ENCODE results near the gene BRDT.
"Not testable (repeated sequence)": the region's sequence is repeated elsewhere in the genome, so short reads cannot be mapped to it uniquely, and the experiment has no call there.

The BRDT gene

GRCh38 chr1:92013923-92014322 is 64.7 kb downstream of the BRDT start:
- H3K4me3 ChIP-seq, result no peak overlapping the region
- TF ChIP-seq EZH2 (IDR thresholded peaks at IDR 0.05) (no peak), POLR2AphosphoS5 (IDR thresholded peaks at IDR 0.05; ENCODE audit: borderline replicate concordance, low read depth, low read length) (no peak), FOXP2 (optimal IDR thresholded peaks at IDR 0.05; ENCODE audit: control extremely low read depth, extremely low read length, insufficient read depth) (no peak)
- DNase-seq (ENCODE audit: low read depth, low spot score), result no peak
- H3K36me3 ChIP-seq (ENCODE audit: insufficient read depth, low read length), result no peaks in the 10 kb centered on the region
- H3K9me3 ChIP-seq (ENCODE audit: low read depth, low read length), result no peaks in the 10 kb centered on the region
- H3K9ac ChIP-seq (ENCODE audit: insufficient read length), result no peak overlapping the region
- no peak overlapping the region for H3K27ac ChIP-seq

GRCh38 chr1:92016720-92017316 is 67.6 kb downstream of the BRDT start:
- no peaks in the 10 kb centered on the region for H3K36me3 ChIP-seq (ENCODE audit: insufficient read depth, low read length)
- DNase-seq (ENCODE audit: low read depth, low spot score), result no peak
- H3K9me3 ChIP-seq (ENCODE audit: low read depth, low read length), result no peaks in the 10 kb centered on the region
- no peak overlapping the region for H3K27ac ChIP-seq
- H3K9ac ChIP-seq (ENCODE audit: insufficient read length), result no peak overlapping the region
- no peak for TF ChIP-seq EZH2 (IDR thresholded peaks at IDR 0.05)
- TF ChIP-seq FOXP2 (optimal IDR thresholded peaks at IDR 0.05; ENCODE audit: control extremely low read depth, extremely low read length, insufficient read depth), result no peak
- TF ChIP-seq POLR2AphosphoS5 (IDR thresholded peaks at IDR 0.05; ENCODE audit: borderline replicate concordance, low read depth, low read length), result no peak
- H3K4me3 ChIP-seq, result no peak overlapping the region

DNA sequence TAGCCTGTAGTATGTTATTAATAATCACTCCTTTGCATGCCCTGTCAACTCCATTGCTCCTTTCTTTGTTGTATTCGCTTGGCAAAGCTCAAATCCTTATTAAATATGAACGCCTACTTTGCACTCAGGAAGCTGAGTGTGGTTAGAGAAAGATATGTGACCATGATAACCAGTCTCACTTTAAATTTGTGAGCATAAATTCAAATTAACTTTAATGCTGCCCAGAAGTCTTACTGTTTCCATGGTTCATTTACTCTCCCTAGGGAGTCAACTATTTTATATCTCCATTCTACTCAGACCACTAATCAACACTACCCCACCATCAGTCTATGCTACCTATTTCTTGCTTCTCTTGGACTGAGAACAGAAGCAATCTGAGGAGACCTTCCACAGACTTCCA is 68.5 kb downstream of the BRDT start:
- peak; percentile 71 for DNase-seq (ENCODE audit: low read depth, low spot score)
- no peaks in the 10 kb centered on the region for H3K36me3 ChIP-seq (ENCODE audit: insufficient read depth, low read length)
- peak overlapping the region; percentile 36; the same call in 1 of the 2 replicates for H3K4me3 ChIP-seq
- peak overlapping the region; percentile 67; the same call in 1 of the 2 replicates for H3K27ac ChIP-seq
- no peaks in the 10 kb centered on the region for H3K9me3 ChIP-seq (ENCODE audit: low read depth, low read length)
- H3K9ac ChIP-seq (ENCODE audit: insufficient read length), result no peak overlapping the region
- TF ChIP-seq POLR2AphosphoS5 (IDR thresholded peaks at IDR 0.05; ENCODE audit: borderline replicate concordance, low read depth, low read length), result no peak; the same call in 1 of the 2 replicates
- TF ChIP-seq EZH2 (IDR thresholded peaks at IDR 0.05), result no peak
- no peak for TF ChIP-seq FOXP2 (optimal IDR thresholded peaks at IDR 0.05; ENCODE audit: control extremely low read depth, extremely low read length, insufficient read depth)

DNA sequence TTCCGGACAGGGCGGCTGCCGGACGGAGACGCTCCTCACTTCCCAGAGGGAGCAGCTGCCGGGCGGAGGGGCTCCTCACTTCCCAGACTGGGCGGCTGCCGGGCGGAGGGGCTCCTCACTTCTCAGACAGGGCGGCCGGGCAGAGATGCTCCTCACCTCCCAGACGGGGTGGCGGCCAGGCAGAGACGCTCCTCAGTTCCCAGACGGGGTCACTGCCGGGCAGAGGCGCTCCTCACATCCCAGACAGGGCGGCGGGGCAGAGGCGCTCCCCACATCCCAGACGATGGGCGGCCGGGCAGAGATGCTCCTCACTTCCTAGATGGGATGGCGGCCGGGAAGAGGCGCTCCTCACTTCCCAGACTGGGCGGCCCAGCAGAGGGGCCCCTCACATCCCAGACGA is 76.8 kb downstream of the BRDT start:
- H3K36me3 ChIP-seq (ENCODE audit: insufficient read depth, low read length); H3K27ac ChIP-seq; H3K9me3 ChIP-seq (ENCODE audit: low read depth, low read length); H3K4me3 ChIP-seq; H3K9ac ChIP-seq (ENCODE audit: insufficient read length); DNase-seq (ENCODE audit: low read depth, low spot score): not testable (repeated sequence)

GRCh38 chr1:92026806-92027205 is 77.6 kb downstream of the BRDT start:
- Histone ChIP-seq H3K27ac (no peak overlapping the region), H3K9me3 (ENCODE audit: low read depth, low read length) (no peaks in the 10 kb centered on the region), H3K36me3 (ENCODE audit: insufficient read depth, low read length) (no peaks in the 10 kb centered on the region), H3K9ac (ENCODE audit: insufficient read length) (no peak overlapping the region), H3K4me3 (no peak overlapping the region)
- no peak for DNase-seq (ENCODE audit: low read depth, low spot score)
- TF ChIP-seq FOXP2 (optimal IDR thresholded peaks at IDR 0.05; ENCODE audit: control extremely low read depth, extremely low read length, insufficient read depth), result no peak

DNA sequence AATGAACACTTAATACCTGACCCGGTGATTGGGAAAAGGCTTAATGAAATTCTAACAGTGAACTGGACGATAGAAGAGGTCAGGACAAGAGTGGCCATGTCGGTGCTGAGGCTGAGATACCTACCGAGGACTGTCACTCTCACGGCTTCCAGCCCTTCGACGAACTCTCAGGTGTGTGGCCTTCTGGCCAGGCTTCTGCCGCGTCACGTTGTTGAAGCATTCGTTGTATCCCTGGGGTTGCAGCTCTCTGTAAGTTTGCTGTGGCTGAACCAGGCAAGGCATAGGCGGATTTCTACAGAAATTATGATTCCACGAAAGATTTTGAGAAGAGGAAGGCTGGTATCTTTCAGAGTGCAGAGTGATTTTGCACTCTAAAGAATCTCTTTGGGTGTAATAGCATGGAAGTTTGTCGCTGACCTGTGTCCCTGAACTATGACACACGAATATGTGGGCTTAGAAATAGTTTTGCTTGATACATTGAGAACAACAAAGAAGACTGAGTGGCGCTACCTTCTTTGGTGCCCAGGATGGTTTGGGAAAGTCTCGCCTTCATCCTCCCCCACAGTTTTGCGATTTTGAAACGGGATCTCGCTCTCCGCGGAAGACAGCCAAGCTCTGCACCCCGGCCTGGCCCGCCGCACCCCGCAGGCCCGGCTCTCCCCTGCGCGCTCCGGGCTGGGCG is 80.2 kb downstream of the BRDT start:
- H3K36me3 ChIP-seq (ENCODE audit: insufficient read depth, low read length), result no peaks in the 10 kb centered on the region
- H3K4me3 ChIP-seq, result peak overlapping the region; percentile 67; the same call in 1 of the 2 replicates
- DNase-seq (ENCODE audit: low read depth, low spot score), result no peak
- TF ChIP-seq EZH2 (IDR thresholded peaks at IDR 0.05) (no peak), POLR2AphosphoS5 (IDR thresholded peaks at IDR 0.05; ENCODE audit: borderline replicate concordance, low read depth, low read length) (no peak), FOXP2 (optimal IDR thresholded peaks at IDR 0.05; ENCODE audit: control extremely low read depth, extremely low read length, insufficient read depth) (no peak)
- H3K27ac ChIP-seq, result no peak overlapping the region
- H3K9me3 ChIP-seq (ENCODE audit: low read depth, low read length), result no peaks in the 10 kb centered on the region
- H3K9ac ChIP-seq (ENCODE audit: insufficient read length), result no peak overlapping the region

DNA sequence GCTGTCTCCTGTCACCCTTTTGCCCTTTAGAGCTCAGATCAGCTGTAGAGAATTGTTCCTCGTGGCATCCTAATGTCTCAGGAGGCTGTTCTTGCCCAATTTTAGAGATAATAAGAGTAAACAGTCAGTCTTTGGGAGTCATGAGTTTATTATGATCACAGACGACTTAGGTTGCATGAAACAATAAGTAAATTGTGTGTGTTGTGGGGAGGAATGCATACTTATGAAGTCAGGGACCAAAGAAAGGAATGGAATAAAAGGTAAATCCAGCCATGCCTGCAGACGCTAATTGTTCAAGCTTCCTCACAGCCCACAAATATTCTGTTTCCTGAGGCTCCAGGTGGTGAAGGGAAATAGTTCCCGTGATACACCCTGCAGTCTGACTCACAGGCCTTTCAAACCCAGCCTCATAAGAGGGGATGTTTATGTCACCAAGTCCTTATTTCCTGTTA is 81.5 kb downstream of the BRDT start:
- Histone ChIP-seq H3K4me3 (peak overlapping the region; percentile 67), H3K27ac (no peak overlapping the region), H3K9me3 (ENCODE audit: low read depth, low read length) (no peaks in the 10 kb centered on the region), H3K36me3 (ENCODE audit: insufficient read depth, low read length) (no peaks in the 10 kb centered on the region), H3K9ac (ENCODE audit: insufficient read length) (no peak overlapping the region)
- TF ChIP-seq EZH2 (IDR thresholded peaks at IDR 0.05), result no peak
- TF ChIP-seq POLR2AphosphoS5 (IDR thresholded peaks at IDR 0.05; ENCODE audit: borderline replicate concordance, low read depth, low read length), result no peak
- TF ChIP-seq FOXP2 (optimal IDR thresholded peaks at IDR 0.05; ENCODE audit: control extremely low read depth, extremely low read length, insufficient read depth), result no peak
- DNase-seq (ENCODE audit: low read depth, low spot score), result no peak

GRCh38 chr1:92031281-92032110 is 82.3 kb downstream of the BRDT start:
- no peak for DNase-seq (ENCODE audit: low read depth, low spot score)

More at GRCh38 chr1:92031281-92032110, 82.3 kb downstream of the BRDT start:
- H3K9ac ChIP-seq (ENCODE audit: insufficient read length), result no peak overlapping the region
- no peak overlapping the region for H3K27ac ChIP-seq
- no peaks in the 10 kb centered on the region for H3K9me3 ChIP-seq (ENCODE audit: low read depth, low read length)
- TF ChIP-seq POLR2AphosphoS5 (IDR thresholded peaks at IDR 0.05; ENCODE audit: borderline replicate concordance, low read depth, low read length), result no peak
- TF ChIP-seq FOXP2 (optimal IDR thresholded peaks at IDR 0.05; ENCODE audit: control extremely low read depth, extremely low read length, insufficient read depth), result no peak
- TF ChIP-seq EZH2 (IDR thresholded peaks at IDR 0.05), result no peak
- H3K36me3 ChIP-seq (ENCODE audit: insufficient read depth, low read length), result no peaks in the 10 kb centered on the region
- no peak overlapping the region; the same call in 1 of the 2 replicates for H3K4me3 ChIP-seq

Data from SK-N-MC (cell line).